NCI-H1417 (cell line): ENCODE data around the gene AKT3.
"Not testable (repeated sequence)": the region's sequence is repeated elsewhere in the genome, so short reads cannot be mapped to it uniquely, and the experiment has no call there.

ENCODE experiments used
- DNase-seq, 3 experiments: peaks; one replicate each; lab custom pipeline; 2025; lab: John Stamatoyannopoulos, UW

The AKT3 gene

DNA sequence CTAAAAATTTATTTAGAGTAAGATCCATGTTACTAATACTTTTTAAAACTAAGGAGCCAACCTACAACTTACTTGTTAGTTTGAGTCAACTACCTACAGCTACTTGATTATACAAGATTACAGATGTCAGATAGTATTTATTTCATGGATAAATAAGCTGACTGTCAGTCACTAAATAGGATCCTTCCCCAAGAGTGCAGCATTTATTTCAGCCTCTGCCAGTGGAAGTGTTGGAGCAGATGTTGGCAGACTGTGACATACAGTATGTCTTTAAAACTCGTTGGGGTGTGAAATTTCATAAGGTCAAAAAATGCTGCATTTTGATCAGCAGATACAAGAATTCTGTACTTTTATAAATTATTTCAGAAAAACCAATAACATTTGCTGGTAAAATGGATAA, 156.2 kb downstream of the AKT3 start:
- DNase-seq, result no peak

DNA sequence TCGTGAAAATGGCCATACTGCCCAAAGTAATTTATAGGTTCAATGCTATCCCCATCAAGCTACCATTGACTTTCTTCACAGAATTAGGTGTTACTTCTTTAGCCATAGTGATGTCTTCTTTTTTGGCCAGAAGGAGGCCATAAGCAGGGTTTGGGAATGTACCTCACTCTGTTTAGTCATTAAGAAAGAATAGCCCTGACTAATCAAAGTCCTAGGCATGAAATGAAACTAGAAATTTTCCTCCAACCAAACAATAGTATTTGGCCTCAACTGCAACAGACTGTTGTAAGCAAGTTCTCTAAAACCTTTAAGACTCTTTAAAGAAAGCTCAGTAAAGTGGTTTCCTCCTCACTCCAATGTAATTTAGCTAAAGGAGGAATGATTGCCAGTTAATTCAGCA, 163.9 kb downstream of the AKT3 start:
- no peak for DNase-seq

DNA sequence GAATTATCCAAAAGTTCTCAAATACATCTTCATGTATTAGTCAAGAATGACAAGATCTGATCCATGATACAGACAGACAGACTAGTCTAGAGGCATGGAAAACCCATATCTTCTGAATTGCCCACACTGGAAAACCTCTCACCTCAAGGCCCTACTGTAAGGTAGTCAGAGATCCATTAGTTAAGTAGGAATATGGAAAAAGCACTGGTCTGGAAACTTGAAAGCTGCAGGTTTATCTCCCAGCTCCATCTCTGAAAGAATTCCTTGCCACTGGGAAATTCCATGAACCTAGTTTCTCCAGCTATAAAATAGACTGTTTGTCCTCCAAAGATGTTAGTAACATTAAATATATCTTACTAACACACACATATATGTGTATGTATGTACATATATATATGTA, 169.2 kb downstream of the AKT3 start:
- DNase-seq, result no peak

DNA sequence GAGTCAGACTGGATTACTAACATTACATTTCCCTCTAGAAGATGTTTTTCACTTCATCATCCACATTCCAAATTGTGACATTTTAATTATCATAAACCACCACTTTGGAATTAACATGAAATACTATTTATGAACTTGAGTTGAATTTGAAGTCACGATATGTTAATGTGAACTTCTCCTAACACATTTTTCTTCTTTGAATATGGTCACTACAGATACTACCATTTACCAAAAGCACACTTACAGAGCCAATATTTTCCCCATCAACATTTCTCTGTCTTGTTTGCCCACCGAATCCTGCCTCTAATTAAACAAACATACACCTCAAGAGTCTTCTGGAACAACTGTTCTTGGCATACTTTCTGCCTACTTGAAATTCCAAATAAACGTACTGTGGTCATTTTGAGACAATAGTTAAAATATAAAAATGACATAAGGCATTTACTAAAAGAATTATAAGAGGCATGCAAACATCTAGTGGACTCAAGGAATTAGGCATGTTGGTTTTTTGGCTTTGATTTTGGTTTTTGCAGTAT, 177.4 kb downstream of the AKT3 start:
- DNase-seq, result no peak

DNA sequence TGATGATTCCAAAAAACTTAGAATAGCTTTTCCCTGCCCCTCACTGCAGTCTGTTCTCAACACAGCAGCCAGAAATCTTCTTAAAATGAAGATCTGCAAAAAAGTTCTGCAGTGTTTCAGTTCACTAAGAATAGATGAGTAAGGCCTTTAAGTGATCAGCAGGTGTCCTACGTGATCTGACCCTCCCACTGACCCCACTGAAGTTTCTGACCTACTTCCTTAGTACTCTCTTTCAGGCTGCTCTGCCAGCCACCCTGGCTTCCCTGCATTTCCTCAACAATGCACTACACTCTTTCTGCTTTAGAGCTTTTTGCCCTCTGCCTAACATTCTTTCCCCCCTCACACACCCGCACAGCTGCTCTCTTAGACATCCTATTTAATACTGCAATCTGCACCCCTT, 182.5 kb downstream of the AKT3 start:
- DNase-seq, result no peak

DNA sequence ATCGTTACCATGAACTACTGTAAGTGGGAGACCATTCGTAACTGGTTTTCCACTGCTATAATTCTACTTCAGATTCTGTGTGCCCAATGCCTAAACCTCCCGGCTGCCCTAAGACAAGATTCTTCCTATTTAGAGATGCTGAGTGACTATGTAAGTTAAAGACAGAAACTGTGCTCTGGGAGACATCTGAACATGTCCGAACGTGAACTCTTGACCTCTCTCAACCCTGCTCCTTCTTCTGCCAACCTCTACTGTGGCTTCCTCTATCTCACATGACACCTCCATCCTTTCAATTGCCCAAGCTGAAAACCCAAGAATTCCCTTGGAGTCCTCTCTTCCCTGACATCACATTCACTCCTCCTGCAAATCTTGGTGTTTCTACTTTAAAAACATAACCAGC, 182.9 kb downstream of the AKT3 start:
- no peak for DNase-seq

DNA sequence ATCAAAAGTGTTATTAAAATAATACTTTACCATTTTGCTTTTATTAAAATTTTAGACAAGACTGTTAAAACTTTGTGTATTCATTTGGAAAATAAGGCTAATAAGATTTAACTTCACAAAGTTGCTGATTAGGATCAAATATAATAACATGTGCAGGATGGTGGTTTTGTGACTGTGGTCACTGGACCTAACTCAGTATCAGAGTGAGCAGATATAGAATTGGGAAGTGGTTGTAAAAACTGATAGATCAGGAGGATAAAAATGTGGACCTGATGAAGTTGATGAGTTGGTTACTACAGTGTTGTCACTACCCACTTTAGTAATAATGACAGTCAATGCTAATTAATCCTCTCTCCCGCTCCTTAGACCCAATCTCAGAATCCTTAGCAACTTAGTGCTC, 186.4 kb downstream of the AKT3 start:
- no peak for DNase-seq

DNA sequence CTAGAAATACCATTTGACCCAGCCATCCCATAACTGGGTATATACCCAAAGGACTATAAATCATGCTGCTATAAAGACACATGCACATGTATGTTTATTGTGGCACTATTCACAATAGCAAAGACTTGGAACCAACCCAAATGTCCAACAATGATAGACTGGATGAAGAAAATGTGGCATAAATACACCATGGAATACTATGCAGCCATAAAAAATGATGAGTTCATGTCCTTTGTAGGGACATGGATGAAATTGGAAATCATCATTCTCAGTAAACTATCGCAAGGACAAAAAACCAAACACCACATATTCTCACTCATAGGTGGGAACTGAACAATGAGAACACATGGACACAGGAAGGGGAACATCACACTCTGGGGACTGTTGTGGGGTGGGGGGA, 187.9 kb downstream of the AKT3 start:
- not testable (repeated sequence) for DNase-seq

DNA sequence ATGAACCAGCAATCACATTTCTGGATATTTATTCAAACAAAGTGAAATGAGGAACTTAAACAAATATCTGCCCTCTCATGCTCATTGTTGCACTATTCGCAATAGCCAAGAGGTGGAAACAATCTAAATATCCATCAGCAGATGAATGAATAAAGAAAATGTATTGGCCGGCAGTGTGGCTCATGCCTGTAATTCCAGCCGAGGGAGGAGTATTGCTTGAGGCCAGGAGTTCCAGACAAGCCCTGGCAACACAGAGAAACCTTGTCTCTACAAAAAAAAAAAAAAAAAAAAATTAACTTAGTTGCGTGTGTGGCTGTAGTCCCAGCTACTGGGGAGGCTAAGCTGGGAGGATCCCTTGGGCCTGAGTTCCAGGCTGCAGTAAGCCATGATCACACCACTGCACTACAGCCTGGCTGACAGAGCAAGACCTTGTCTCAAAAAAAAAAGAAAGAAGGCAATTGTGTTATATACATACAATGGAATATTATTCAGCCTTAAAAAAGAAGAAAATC, 191.4 kb downstream of the AKT3 start:
- no peak for DNase-seq

DNA sequence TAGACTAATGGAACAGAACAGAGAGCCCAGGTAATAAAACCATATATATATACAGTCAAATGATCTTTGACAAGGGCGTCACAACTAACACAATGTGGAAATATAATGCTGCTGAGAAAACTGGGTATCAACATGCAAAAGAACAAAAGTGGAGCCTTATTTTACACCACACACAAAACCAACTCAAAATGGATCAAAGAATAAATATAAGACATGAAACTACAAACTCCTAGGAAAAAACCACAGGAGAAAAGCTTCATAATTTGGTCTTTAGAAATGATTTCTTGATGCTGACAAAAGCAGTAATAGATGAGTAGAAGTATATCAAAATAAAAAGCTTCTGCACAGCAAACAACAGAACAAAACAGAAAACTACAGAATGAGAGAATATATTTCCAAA, 192.2 kb downstream of the AKT3 start:
- DNase-seq, result no peak

DNA sequence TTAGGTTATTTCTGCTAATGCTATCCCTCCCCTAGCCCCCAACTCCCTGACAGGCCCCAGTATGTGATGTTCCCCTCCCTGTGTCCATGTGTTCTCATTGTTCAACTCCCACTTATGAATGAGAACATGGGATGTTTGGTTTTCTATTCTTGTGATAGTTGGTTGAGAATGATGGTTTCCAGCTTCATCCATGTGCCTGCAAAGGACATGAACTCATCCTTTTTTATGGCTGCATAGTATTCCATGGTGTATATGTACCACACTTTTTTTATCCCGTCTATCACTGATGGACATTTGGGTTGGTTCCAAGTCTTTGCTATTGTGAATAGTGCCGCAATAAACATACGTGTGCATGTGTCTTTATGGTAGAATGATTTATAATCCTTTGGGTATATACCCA, 200.5 kb downstream of the AKT3 start:
- not testable (repeated sequence) for DNase-seq

DNA sequence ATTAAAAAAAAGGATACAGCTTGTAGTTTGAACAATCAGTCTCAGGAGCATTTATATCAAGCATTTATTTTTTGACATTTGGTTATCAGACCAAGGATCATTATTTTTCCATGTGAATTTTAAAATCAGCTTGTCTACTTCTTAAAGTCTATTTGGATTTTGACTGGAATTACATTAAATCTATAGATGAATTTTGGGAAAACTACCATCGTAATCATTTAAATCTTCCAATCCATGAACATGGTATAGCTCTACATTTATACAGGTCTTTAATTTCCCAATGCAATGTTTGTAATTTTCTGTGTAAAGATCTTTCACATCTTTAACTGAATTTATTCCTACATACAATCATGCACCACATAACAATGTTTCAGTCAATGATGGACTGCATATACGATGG, 203.2 kb downstream of the AKT3 start:
- DNase-seq, result no peak

DNA sequence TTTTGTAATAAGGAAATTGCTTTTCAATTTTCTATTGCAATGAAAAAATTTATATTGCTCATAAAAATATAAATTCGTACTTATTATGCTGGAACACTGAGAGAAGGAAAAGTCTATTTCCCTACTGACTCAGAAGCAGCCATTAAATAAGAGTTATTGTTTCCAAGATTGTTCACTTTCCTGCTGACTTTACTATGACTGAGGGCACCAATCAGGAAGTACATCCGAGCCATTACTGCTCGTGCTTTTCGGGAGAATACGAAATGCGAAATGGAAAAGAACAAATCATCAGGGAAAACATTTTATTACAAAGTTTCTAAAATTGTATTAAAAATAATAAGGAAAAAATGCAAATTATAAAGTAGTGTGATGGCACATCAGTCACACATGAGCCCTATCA, 204.8 kb downstream of the AKT3 start:
- DNase-seq, result no peak

DNA sequence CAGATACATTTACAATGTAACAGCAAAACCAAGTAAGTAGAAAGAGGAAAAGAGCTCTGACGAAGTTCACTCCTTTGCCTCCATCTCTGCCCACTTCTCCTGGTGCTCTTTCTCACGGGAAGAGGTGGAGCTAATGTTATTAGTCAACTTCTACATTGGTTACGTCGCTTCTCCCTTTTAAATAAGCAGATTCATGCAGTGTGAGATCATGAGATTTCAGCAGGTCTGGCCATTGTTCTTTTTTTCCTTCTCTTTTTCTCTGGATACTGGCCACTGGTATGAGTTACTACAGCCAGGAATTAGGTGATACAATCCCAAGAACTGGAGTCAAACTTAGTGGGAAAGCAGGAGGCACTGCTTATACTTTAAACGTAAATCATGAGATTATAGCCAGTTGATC, 207.1 kb downstream of the AKT3 start:
- DNase-seq, result no peak

DNA sequence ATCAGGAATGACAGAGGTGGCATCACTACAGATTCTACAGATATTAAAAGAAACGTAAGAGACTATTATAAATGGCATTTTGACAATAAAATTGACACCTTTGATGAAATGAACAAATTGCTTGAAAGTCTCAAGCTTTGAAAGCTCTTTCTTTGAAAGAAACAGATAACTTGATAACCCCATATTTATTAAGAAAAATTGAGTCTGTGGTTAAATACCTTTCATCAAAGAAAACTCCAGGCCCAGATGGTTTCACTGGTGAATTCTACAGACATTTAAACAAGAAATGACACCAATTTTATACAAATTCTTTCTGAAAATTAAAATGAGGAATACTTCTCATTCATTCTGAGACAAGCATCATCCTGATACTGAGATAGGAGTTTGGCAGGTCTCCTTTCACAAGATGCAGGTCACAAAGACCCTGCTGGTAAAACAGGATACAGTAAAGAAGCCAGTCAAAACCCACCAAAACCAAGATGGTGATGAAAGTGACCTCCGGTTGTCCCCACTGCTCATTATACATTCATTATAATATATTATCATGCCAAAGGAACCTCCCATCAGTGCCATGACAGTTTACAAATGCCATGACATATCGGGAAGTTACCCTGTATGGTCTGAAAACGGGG, 210.9 kb downstream of the AKT3 start:
- no peak for DNase-seq

DNA sequence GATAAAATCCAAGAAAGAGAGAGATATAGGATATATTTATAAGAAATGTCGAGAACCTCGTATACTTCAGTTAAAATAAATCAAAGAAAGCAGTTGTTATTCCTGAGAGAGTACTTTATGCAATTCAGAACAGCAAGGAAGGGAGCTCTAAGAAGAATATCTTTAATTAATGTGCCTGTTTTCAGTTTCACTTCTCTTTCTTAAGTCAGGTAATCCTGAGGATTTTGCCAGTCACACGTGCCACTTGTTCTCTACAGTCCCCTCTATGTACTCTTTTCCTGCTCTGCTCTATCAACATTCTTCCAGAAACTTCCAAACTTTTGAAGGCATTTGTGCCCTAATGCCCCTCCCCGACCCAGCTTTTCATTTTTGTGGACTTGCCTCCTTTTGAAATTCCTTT, 211.9 kb downstream of the AKT3 start:
- no peak for DNase-seq

DNA sequence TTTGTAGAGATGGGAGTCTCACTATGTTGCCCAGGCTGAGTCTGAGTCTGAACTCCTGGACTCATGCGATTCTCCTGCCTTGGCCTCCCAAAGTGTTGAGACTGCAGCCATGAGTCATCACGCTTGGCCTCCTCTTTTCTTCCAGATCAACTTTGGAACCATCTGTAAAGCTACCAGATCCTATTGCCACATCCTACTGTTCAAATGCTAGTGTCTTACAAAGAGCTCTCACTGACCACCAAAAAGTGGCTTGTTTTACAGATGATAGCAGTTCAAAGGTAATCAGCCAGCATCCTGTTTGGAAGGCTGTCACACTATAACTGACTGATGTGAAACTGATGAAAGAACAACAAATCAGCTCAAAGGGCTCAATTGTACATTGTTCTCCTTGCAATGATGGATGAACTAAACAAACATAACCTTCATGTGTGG, 221.6 kb downstream of the AKT3 start:
- peak in 1 of 3 experiments; percentile 10 for DNase-seq

DNA sequence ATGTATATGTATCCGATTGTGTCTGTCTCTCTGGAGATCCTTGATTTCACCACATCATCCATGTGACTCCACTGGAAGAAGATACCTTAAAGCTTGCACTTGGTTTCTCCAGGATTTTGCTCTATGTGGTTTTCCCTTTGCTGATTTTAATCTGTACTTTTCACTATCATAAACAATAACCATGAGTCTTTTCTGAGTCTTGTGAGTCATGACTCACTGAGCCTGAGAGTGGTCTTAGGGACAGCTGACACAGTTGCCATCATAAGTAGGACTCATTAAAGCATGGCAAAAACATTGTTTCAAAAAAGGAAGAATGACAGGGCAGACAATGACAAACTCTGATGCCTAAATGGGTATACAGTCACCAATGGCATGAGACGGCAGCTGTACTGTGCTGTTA, 226.2 kb downstream of the AKT3 start:
- DNase-seq, result no peak

DNA sequence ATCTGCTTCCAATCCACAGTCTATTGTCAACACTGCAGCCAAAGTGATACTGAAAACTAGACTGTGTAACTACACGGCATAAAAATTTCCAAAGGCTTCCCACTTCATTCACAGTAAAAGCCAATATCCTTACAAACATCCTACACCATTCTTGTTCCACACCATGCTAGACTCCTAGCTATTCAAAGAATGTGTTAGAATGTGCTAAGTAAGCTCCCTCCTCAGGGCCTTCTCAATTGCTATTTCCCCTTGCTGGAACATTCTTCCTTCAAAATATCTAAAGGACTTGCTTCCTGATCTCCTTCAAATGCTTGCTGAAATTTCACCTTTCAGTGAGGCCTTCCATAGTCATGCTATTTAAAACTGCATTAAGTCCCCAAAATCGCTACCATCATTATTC, 228.1 kb downstream of the AKT3 start:
- DNase-seq, result no peak

DNA sequence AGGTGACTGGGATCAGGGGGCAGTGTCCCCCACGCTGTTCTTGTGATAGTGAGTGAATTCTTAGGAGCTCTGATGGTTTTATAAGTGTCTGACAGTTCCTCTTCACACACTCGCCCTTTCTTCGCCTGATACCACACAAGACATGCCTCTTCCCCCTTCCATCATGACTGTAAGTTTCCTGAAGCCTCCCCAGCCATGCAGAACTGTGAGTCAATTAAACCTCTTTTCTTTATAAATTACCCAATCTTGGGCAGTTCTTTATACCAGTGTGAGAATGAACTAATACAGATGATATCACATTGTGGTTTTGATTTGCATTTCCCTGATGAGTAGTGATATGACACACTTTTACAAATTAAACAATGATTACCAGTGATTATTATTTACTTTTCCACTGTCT, 229.9 kb downstream of the AKT3 start:
- no peak for DNase-seq

DNA sequence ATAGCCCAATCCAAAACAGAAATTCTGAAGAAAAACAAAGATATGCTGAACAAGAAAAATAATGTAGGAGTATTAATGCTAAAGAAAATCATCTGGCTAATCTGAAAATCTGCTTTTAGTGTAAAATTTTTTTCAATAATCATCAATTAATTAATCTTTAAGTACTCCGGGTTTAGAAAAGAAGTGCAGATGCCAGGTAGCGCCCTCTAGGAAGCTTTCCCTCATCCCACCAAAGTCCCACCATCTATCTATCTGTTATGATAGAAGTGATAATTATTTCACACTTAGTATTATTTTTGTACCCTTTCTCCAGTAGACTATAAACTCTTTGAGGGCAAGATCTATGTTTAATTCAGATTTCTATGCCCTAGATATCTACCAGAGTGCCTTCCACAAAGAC, 240.3 kb downstream of the AKT3 start:
- DNase-seq, result no peak

DNA sequence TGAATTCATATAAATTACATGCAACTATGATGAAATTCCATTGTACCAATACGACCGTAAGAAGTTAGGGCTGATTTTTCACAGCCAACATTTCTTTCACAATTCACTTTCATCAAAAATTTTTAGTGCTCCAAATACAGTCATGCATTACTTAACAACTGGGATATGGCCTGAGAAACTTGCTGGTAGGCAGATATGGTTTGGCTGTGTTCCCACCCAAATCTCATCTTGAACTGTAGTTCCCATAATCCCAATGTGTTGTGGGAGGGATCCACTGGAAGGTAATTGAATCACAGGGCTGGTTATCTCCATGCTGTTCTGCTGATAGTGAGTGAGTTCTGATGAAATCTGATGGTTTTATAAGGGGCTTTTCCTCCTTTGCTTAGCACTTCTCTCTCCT, 244.4 kb downstream of the AKT3 start:
- DNase-seq, result no peak

DNA sequence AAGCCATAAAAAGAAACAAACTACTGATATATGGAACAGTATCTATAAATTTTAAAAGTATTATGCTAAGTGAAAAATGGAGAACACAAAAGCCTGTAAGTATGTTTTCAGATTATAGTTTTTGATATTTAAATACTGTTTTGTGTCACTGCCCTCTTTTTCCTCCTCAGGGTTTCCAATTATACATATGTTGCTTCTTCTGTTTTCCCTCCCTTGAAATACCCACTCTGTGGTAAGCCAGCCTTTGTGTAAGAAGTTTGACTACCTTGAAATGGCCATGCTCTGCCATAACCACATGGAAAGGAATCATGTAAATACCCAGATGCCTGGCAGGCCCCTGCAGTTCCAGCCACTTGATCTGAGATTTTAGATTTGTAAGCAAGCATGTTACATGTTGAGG, 248.3 kb downstream of the AKT3 start:
- DNase-seq, result no peak

DNA sequence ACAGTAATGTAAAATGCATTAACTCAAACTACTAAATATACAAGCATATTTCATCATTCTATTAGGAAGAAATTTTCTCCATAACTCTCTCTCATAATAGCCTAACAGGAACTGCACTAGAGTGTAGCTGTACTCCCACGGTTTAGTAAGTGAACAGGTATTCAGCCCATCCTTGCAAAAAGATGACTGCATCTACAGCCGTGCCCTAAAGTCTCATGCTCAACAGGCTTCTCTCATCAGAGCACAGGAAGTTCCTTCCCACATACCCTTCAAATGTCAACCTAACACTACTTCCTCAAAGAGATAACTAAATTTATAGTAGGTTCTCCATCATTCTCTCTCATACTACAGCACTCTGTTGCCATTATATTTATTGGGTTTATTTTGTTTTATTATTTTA, 251.6 kb downstream of the AKT3 start:
- DNase-seq, result no peak
